Sigmoid colon (tissue), 4 donors: Measurements from ENCODE around the gene FAM3D.
"Not testable (repeated sequence)": the region's sequence is repeated elsewhere in the genome, so short reads cannot be mapped to it uniquely, and the experiment has no call there.

Experiments
- CTCF ChIP-seq, 4 experiments: fragments of 450-650 bp in 3 of 4; fragments of 200-600 bp in 1 of 4; IDR thresholded peaks; one replicate each; pipeline ENCODE4 v1.5.1; 2016 to 2019; ENCODE audit warnings: antibody characterized with exemption in 4 of 4, mild to moderate bottlenecking in 3 of 4, moderate library complexity in 2 of 4
- EP300 ChIP-seq, 4 donors: sonication (generic); formaldehyde crosslinking; IDR thresholded peaks; one replicate each; pipeline ENCODE4 v1.6.1; 2017; ENCODE audit warnings: antibody characterized with exemption in 4 of 4
- POLR2A ChIP-seq, 2 donors: fragments of 450-650 bp; IDR thresholded peaks; one replicate each; pipeline ENCODE4 v1.6.1; 2016; ENCODE audit warnings: antibody characterized with exemption in 2 of 2, mild to moderate bottlenecking in 2 of 2, moderate library complexity in 2 of 2
- POLR2AphosphoS5 ChIP-seq, 4 donors: sonication (generic); formaldehyde crosslinking; IDR thresholded peaks; one replicate each; pipeline ENCODE4 v1.6.1; 2017; ENCODE audit warnings: antibody characterized with exemption in 4 of 4

- not testable (repeated sequence) for TF ChIP-seq CTCF, POLR2A, EP300, POLR2AphosphoS5 (IDR thresholded peaks at IDR 0.05)
Measured at GRCh38 chr3:58678177-58678970, 11.8 kb upstream of the FAM3D start.
